AG04450 (cell line): ENCODE results near the gene NKTR. TPM values are rescaled to one million over a fixed set of nuclear protein-coding genes. Genes with fewer than 3 reads are reported as not detected.

Experiments used
- CTCF ChIA-PET: fragments of 300-600, 350-600 bp; formaldehyde crosslinking; extraction: SDS; loops from one replicate; lab custom pipeline; 2022; ENCODE audit warnings: antibody characterized with exemption, inconsistent platforms; lab: Charles Lee
- POLR2A ChIA-PET: fragments of 350-600 bp; formaldehyde crosslinking; extraction: SDS; loops from one replicate; lab custom pipeline; 2021; ENCODE audit warnings: antibody characterized with exemption, inconsistent platforms; lab: Yijun Ruan, JAX
- DNase-seq: peaks from one replicate; pipeline ENCODE4 v3.0.0-alpha.2; 2011; ENCODE audit warnings: low read depth, low spot score
- H3K27ac ChIP-seq: one replicate; pipeline ENCODE4 v1.5.1; 2012; ENCODE audit warnings: low read depth, low read length, control low read depth
- H3K27me3 ChIP-seq: one replicate; pipeline ENCODE4 v1.6.0; 2012; ENCODE audit warnings: low read length; ENCODE audit not compliant: control insufficient read depth, insufficient read depth
- H3K4me3 ChIP-seq: 2 replicates; pipeline ENCODE4 v1.5.1; 2011; ENCODE audit warnings: mild to moderate bottlenecking, low read depth, low read length, control low read depth
- H3K9me3 ChIP-seq: 2 replicates; pipeline ENCODE4 v1.5.1; 2012; ENCODE audit warnings: low read length; ENCODE audit not compliant: control insufficient read depth, insufficient read depth
- polyA plus RNA-seq: library from polyadenylated mRNA; depleted of rRNA; stranded (reverse); fragments of >200 nt; gene quantifications from 2 replicates; pipeline ENCODE4 v1.2.3, GENCODE V29; 2011
- TF ChIP-seq, protein P1 (sequence below): IDR thresholded peaks from 2 replicates; pipeline ENCODE4 v1.5.1; 2011; ENCODE audit warnings: low read depth, low read length, control low read depth, inconsistent platforms

NKTR gene
- polyA plus RNA-seq, 1 experiment: 56.2 TPM

DNA sequence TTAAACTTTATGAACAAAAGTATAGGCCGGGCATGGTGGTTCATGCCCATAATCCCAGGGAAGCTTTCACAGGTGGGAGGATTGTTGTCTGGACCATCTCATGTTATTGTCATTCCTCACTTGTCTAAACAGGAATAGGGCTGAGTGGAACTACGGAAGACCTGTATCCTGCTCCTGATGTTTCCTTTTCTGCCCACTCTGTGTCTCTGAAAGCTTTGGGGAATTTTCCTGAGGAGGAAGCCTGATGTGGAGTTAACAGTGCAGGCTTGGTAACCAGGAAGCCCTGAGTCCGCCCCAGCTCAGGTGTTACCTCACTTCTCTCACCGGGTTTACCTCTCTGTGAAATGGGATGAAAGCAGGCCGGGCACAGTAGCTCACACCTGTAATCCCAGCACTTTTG, 11.9 kb upstream of the NKTR start:
- Histone ChIP-seq H3K4me3 (no peak overlapping the region), H3K27ac (no peak overlapping the region), H3K9me3 (no peaks in the 10 kb centered on the region), H3K27me3 (no peaks in the 10 kb centered on the region)
- ChIA-PET CTCF (interaction anchor here (0.6 to 1.1 kb wide), 2 partner anchors 40 to 481 kb away, joined by 3 read pairs; no protein-coding TSS in a partner anchor), POLR2A (no interaction called here)
- TF ChIP-seq, protein P1, sequence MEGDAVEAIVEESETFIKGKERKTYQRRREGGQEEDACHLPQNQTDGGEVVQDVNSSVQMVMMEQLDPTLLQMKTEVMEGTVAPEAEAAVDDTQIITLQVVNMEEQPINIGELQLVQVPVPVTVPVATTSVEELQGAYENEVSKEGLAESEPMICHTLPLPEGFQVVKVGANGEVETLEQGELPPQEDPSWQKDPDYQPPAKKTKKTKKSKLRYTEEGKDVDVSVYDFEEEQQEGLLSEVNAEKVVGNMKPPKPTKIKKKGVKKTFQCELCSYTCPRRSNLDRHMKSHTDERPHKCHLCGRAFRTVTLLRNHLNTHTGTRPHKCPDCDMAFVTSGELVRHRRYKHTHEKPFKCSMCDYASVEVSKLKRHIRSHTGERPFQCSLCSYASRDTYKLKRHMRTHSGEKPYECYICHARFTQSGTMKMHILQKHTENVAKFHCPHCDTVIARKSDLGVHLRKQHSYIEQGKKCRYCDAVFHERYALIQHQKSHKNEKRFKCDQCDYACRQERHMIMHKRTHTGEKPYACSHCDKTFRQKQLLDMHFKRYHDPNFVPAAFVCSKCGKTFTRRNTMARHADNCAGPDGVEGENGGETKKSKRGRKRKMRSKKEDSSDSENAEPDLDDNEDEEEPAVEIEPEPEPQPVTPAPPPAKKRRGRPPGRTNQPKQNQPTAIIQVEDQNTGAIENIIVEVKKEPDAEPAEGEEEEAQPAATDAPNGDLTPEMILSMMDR: no peak
- DNase-seq: no peak

DNA sequence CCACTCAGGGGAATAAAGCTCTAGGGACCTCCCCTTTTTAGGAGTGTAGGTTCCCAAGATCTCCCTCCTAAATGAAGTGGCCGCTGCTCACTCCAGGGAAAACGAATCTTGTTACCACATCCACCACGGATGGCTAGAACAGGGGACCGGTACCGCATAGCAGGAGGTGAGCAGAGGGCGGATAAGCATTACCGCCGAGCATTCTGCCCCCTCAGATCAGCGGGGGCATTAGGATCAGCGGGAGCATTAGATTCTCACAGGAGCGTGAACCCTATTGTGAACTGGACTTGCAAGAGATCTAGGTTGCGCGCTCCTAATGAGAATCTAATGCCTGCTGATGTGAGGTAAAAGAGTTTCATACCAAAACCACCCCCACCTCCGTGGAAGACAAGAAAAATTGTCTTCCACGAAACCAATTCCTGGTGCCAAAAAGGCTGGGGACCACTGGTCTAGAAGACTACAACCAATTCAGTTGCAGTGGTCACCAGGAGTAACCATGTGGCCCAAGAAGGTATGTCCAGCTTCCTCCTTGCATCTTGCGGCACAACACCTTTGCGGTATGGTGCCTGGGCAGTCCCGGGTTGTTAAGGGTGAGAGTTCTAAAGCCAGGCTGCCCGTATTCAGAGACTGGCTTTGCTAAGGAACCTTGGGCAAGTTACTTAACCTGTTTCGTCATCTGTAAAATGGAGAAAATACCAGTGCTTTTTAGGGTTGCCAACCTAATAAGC, 10.9 kb upstream of the NKTR start:
- Histone ChIP-seq H3K27me3 (no peaks in the 10 kb centered on the region), H3K4me3 (no peak overlapping the region), H3K27ac (no peak overlapping the region), H3K9me3 (no peaks in the 10 kb centered on the region)
- DNase-seq: no peak
- ChIA-PET CTCF (interaction anchor here (0.6 to 1.3 kb wide), 4 partner anchors 12 to 481 kb away, joined by 3 to 4 read pairs (median 3); no protein-coding TSS in a partner anchor), POLR2A (interaction anchor here (0.7 kb wide), 1 partner anchor 1720 kb away, joined by 3 read pairs; no protein-coding TSS in a partner anchor)
- TF ChIP-seq, protein P1: no peak

DNA sequence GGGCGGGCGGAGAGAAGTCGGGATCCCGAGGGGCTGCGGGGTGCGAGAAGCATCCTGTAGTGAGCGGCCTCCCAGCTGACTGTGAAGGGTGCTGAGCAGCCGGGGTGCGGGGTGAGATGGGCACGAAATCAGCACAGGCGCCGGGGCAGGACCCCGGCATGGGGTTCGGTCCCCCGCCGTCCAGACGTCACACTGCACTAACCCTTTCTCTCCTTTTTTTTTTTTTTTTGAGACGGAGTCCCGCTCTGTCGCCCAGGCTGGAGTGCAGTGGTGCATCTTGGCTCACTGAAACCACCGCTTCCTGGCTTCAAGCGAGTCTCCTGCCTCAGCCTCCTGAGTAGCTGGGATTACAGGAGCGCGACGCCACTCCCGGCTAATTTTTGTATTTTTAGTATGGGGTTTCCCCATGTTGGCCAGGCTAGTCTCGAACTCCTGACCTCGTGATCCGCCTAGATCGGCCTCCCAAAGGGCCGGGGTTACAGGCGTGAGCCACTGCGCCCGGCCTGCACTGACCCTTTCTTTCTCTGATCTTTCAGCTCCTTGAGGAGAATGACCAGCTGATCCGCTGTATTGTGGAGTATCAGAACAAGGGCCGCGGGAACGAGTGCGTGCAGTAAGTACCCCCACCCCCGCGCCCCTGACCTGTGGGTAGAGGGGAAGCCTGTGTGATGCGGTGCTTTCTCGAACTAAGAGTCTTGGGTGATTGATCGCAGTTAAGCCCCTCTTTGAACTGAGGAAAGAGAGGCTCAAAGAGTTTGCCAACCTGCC, 9.3 kb upstream of the NKTR start:
- CTCF ChIA-PET: interaction anchor here (0.6 to 2.2 kb wide), 6 partner anchors 10 to 737 kb away, joined by 3 to 8 read pairs (median 4); partner anchors contain the start of gene NKTR
- DNase-seq: no peak
- H3K4me3 ChIP-seq: peak overlapping the region; percentile 76
- H3K9me3 ChIP-seq: no peaks in the 10 kb centered on the region
- POLR2A ChIA-PET: interaction anchor here (0.5 to 2.2 kb wide), 7 partner anchors 10 to 235 kb away, joined by 3 to 18 read pairs (median 5); partner anchors contain the start of gene NKTR
- H3K27ac ChIP-seq: peak overlapping the region; percentile 21
- no peaks in the 10 kb centered on the region for H3K27me3 ChIP-seq
- TF ChIP-seq, protein P1: no peak

DNA sequence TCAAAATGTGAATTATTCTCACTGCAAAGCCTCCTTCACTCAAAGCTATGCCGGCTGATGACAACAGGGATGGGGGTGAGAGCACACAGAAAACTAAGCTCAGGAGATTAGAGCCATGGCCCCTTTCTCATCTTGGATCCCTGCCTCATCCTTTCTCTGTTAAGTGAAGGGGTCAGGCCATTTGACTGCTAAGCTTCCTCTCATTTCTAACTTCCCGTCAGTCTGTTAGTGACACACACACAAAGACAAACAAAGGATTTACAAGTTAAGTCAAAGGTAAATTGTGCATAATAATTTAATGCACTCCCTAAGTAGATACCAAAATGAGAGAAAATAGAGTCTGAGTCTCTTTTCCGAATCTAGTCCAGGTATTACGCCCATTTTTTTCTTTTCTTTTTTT, 8.7 kb upstream of the NKTR start:
- no peaks in the 10 kb centered on the region for H3K9me3 ChIP-seq
- TF ChIP-seq, protein P1: no peak
- peak overlapping the region; percentile 76 for H3K4me3 ChIP-seq
- ChIA-PET POLR2A (interaction anchor here (0.6 to 2.2 kb wide), 3 partner anchors 9 to 60 kb away, joined by 3 to 18 read pairs (median 7); partner anchors contain the start of gene NKTR), CTCF (interaction anchor here (0.6 to 2.2 kb wide), 2 partner anchors 9 to 738 kb away, joined by 6 to 8 read pairs; partner anchors contain the start of gene NKTR)
- DNase-seq: no peak
- no peaks in the 10 kb centered on the region for H3K27me3 ChIP-seq
- no peak overlapping the region for H3K27ac ChIP-seq
